BJ (cell line): ENCODE results near the gene CPVL. TPM values are rescaled to one million over a fixed set of nuclear protein-coding genes. Genes with fewer than 3 reads are reported as not detected.

Source experiments
- CTCF ChIA-PET: fragments of 350-600 bp; formaldehyde crosslinking; extraction: SDS; loops from one replicate; lab custom pipeline; 2021; ENCODE audit warnings: antibody characterized with exemption, inconsistent platforms; lab: Yijun Ruan, JAX
- POLR2A ChIA-PET: fragments of 300-600 bp; sonication (Branson Sonifier 250); formaldehyde crosslinking; extraction: SDS; loops from one replicate; lab custom pipeline; 2021; ENCODE audit warnings: antibody characterized with exemption; lab: Charles Lee
- DNase-seq: peaks from one replicate; pipeline ENCODE4 v3.0.0-alpha.2; 2011; ENCODE audit warnings: low read depth
- H3K27me3 ChIP-seq: 2 replicates; pipeline ENCODE4 v1.6.0; 2011; ENCODE audit warnings: low read length; ENCODE audit not compliant: control insufficient read depth, insufficient read depth
- H3K36me3 ChIP-seq: 2 replicates; pipeline ENCODE4 v1.5.1; 2011; ENCODE audit warnings: low read length; ENCODE audit not compliant: control insufficient read depth, insufficient read depth
- H3K4me3 ChIP-seq: 2 replicates; pipeline ENCODE4 v1.5.1; 2011; ENCODE audit warnings: low read depth, mild to moderate bottlenecking, control low read depth, low read length
- CTCF ChIP-seq: IDR thresholded peaks from 2 replicates; pipeline ENCODE4 v1.5.1; 2011; ENCODE audit warnings: low read depth, mild to moderate bottlenecking, control low read depth, inconsistent platforms, low read length, moderate library complexity; ENCODE audit not compliant: insufficient read depth
- polyA plus RNA-seq: library from polyadenylated mRNA; depleted of rRNA; stranded (reverse); fragments of >200 nt; gene quantifications from 2 replicates; pipeline ENCODE4 v1.2.3, GENCODE V29; 2011

Gene CPVL
- polyA plus RNA-seq, 1 experiment = not detected

- no peak overlapping the region for H3K4me3 ChIP-seq
- no peak for DNase-seq
- CTCF ChIA-PET = interaction anchor here (1.1 to 1.7 kb wide), 5 partner anchors 10 to 159 kb away, joined by 3 to 4 read pairs (median 4); no protein-coding TSS in a partner anchor
- H3K27me3 ChIP-seq = peaks cover 2% of the 10 kb centered on the region; the same call in 1 of the 2 replicates
- POLR2A ChIA-PET = no interaction called here
- no peaks in the 10 kb centered on the region for H3K36me3 ChIP-seq
- TF ChIP-seq CTCF = no peak
These were observed 65.5 kb downstream of the CPVL start for GRCh38 chr7:29080803-29081202.

DNA sequence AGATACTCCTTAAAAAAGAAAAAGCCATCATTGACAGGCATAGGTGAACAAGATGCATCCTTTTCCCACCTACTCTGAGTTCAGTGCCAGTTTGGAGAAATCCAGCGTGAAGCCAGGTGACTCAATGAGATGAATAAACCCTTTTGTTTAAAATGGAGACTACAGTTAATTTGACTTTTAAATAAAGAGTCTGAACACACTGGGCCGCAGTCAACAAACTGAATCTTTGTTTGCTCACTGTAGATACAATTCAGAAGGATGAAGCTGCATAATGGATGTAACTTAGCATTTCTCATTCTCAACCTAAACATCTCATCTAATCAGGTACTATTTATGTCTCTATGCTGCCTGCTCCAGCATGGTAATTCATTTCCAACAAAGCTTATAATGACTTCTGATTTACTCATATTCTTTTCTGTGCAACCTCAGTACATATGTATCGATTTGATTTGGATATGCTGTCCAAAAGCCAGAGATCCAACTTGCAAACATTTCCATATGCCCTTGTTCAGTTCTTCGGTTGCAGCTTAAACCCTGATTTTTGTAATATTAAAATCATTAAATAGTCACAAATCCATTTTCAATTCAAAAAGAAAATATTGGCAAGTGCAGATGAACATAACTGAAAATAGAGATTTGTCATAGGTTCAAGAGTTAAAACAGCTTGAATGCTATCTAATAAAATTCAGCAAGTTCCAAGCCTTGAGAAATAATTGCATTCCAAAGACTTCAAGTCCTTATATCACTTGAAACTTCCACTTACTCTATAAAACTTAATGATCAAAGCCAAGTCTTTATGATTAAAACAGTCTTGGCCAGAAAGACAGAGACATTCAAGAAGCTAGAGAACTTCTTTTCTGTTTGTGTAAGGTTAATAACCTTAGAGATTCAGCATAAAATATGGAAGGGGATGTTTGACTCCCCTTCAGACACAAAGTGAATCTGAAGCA is 67.8 kb downstream of the CPVL start:
- Histone ChIP-seq H3K27me3 (peaks cover 2% of the 10 kb centered on the region; the same call in 1 of the 2 replicates), H3K4me3 (no peak overlapping the region), H3K36me3 (no peaks in the 10 kb centered on the region)
- CTCF ChIA-PET = interaction anchor here (0.7 to 2.9 kb wide), 4 partner anchors 24 to 151 kb away, joined by 3 to 13 read pairs (median 3); no protein-coding TSS in a partner anchor
- POLR2A ChIA-PET = no interaction called here
- DNase-seq = no peak
- no peak for TF ChIP-seq CTCF

- ChIA-PET CTCF (interaction anchor here (1.1 to 2.9 kb wide), 4 partner anchors 29 to 156 kb away, joined by 3 to 13 read pairs (median 4); no protein-coding TSS in a partner anchor), POLR2A (no interaction called here)
- H3K36me3 ChIP-seq = no peaks in the 10 kb centered on the region
- no peak for DNase-seq
- H3K4me3 ChIP-seq = no peak overlapping the region
- TF ChIP-seq CTCF = no peak
- peaks cover 2% of the 10 kb centered on the region; the same call in 1 of the 2 replicates for H3K27me3 ChIP-seq
These were observed 68.5 kb downstream of the CPVL start for GRCh38 chr7:29077854-29078253.

DNA sequence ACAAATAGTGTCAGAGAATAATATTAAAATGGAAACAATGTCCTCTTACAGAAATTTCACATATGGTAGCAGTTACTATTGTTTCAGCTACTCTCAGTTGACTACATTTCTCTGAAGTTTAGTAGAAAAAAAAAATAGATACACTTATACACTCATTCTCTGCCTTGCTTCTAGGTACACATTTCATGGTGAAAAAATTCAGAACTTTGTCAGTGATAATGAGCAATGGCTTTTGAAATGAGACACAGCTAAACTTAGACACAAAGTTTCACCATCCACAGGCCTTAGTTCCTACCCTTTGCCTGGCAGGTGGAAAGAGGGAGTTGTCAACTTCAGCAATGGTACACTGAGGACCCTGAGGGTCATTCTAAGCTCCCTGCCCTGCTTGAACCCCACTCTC is 69.2 kb downstream of the CPVL start:
- CTCF ChIA-PET = interaction anchor here (0.5 to 2.9 kb wide), 5 partner anchors 17 to 156 kb away, joined by 3 to 13 read pairs (median 3); no protein-coding TSS in a partner anchor
- no peak for TF ChIP-seq CTCF

GRCh38 chr7:29076631-29077030 is 69.7 kb downstream of the CPVL start:
- POLR2A ChIA-PET = no interaction called here
- Histone ChIP-seq H3K4me3 (no peak overlapping the region), H3K36me3 (no peaks in the 10 kb centered on the region), H3K27me3 (peaks cover 2% of the 10 kb centered on the region; the same call in 1 of the 2 replicates)
- TF ChIP-seq CTCF = no peak
- no peak for DNase-seq
- CTCF ChIA-PET = interaction anchor here (0.5 to 2.9 kb wide), 4 partner anchors 18 to 155 kb away, joined by 3 to 13 read pairs (median 4); no protein-coding TSS in a partner anchor

More for the DNA sequence above, 69.2 kb downstream of the CPVL start:
- Histone ChIP-seq H3K27me3 (peaks cover 2% of the 10 kb centered on the region; the same call in 1 of the 2 replicates), H3K4me3 (no peak overlapping the region), H3K36me3 (no peaks in the 10 kb centered on the region)
- DNase-seq = no peak
- POLR2A ChIA-PET = no interaction called here
